ENCODE results near the gene HDAC7. TPM values are rescaled to one million over a fixed set of nuclear protein-coding genes. Genes with fewer than 3 reads are reported as not detected.
A peak's percentile ranks its signal among the peaks of the same experiment; 100 is the strongest.

The HDAC7 gene
- total RNA-seq, 2 donors from 2014 or later, result 39.5 to 67.7 TPM

- H3K4me3 ChIP-seq, result no peak overlapping the region
- 69% methylated on average over 9 of the region's 9 CpGs for WGBS
- intact Hi-C loops (cut with DNase I), result no loop called here
Observed at GRCh38 chr12:47808574-47809365, 10.9 kb downstream of the HDAC7 start.

GRCh38 chr12:47808050-47808449 is 11.7 kb downstream of the HDAC7 start:
- 17% methylated on average over 8 of the region's 9 CpGs for WGBS
- no peaks in the 10 kb centered on the region for H3K9me3 ChIP-seq
- H3K27me3 ChIP-seq (replicated peaks; ENCODE audit: insufficient read depth), result no peaks in the 10 kb centered on the region
- no peak for DNase-seq (ENCODE audit: low spot score)
- H3K27ac ChIP-seq, result peak overlapping the region; percentile 15 to 46
- H3K4me3 ChIP-seq, result no peak overlapping the region
- intact Hi-C loops (cut with DNase I), result no loop called here
- H3K4me1 ChIP-seq (replicated peaks), result peaks cover 31% of the 10 kb centered on the region
- TF ChIP-seq POLR2AphosphoS5 (IDR thresholded peaks at IDR 0.05) (no peak), CTCF (IDR thresholded peaks at IDR 0.05) (no peak), POLR2A (IDR thresholded peaks at IDR 0.05) (no peak)
- H3K36me3 ChIP-seq, result no peaks in the 10 kb centered on the region

More at GRCh38 chr12:47808574-47809365, 10.9 kb downstream of the HDAC7 start:
- no peak for DNase-seq (ENCODE audit: low spot score)
- no peaks in the 10 kb centered on the region for H3K36me3 ChIP-seq
- H3K27me3 ChIP-seq (replicated peaks; ENCODE audit: insufficient read depth), result no peaks in the 10 kb centered on the region
- peaks cover 32% of the 10 kb centered on the region for H3K4me1 ChIP-seq (replicated peaks)
- peak overlapping the region; percentile 15 to 46 for H3K27ac ChIP-seq
- TF ChIP-seq CTCF (IDR thresholded peaks at IDR 0.05) (no peak), POLR2AphosphoS5 (IDR thresholded peaks at IDR 0.05) (no peak), POLR2A (IDR thresholded peaks at IDR 0.05) (no peak)
- H3K9me3 ChIP-seq, result no peaks in the 10 kb centered on the region

GRCh38 chr12:47807338-47807737 is 12.4 kb downstream of the HDAC7 start:
- WGBS, result 59% methylated on average over 5 of the region's 5 CpGs
- TF ChIP-seq POLR2A (IDR thresholded peaks at IDR 0.05), result no peak
- TF ChIP-seq POLR2AphosphoS5 (IDR thresholded peaks at IDR 0.05), result no peak
- no peak for TF ChIP-seq CTCF (IDR thresholded peaks at IDR 0.05)
- intact Hi-C loops (cut with DNase I), result no loop called here
- H3K27me3 ChIP-seq (replicated peaks; ENCODE audit: insufficient read depth), result no peaks in the 10 kb centered on the region
- H3K9me3 ChIP-seq, result no peaks in the 10 kb centered on the region
- H3K4me3 ChIP-seq, result no peak overlapping the region
- DNase-seq (ENCODE audit: low spot score), result no peak
- peaks cover 31% of the 10 kb centered on the region for H3K4me1 ChIP-seq (replicated peaks)
- no peaks in the 10 kb centered on the region for H3K36me3 ChIP-seq
- peak overlapping the region in 1 of 2 donors; percentile 15 for H3K27ac ChIP-seq

- no peak for DNase-seq (ENCODE audit: low spot score)
- H3K4me1 ChIP-seq (replicated peaks), result peaks cover 31% of the 10 kb centered on the region
- no peaks in the 10 kb centered on the region for H3K27me3 ChIP-seq (replicated peaks; ENCODE audit: insufficient read depth)
- H3K9me3 ChIP-seq, result no peaks in the 10 kb centered on the region
- H3K4me3 ChIP-seq, result no peak overlapping the region
- H3K27ac ChIP-seq, result peak overlapping the region; percentile 21 to 49
- 25% methylated on average over 2 of the region's 2 CpGs for WGBS
- no peaks in the 10 kb centered on the region for H3K36me3 ChIP-seq
- TF ChIP-seq POLR2AphosphoS5 (IDR thresholded peaks at IDR 0.05) (peak; percentile 45), POLR2A (IDR thresholded peaks at IDR 0.05) (no peak)
- intact Hi-C loops (cut with DNase I), result no loop called here
Observed at GRCh38 chr12:47805417-47805816, 14.3 kb downstream of the HDAC7 start.

- H3K4me3 ChIP-seq, result no peak overlapping the region
- no peaks in the 10 kb centered on the region for H3K36me3 ChIP-seq
- WGBS, result 49% methylated on average over 8 of the region's 8 CpGs
- no peak for DNase-seq (ENCODE audit: low spot score)
- H3K27ac ChIP-seq, result no peak overlapping the region
- no peak for TF ChIP-seq CTCF (IDR thresholded peaks at IDR 0.05)
- TF ChIP-seq POLR2A (IDR thresholded peaks at IDR 0.05), result no peak
- TF ChIP-seq POLR2AphosphoS5 (IDR thresholded peaks at IDR 0.05), result no peak
- H3K9me3 ChIP-seq, result no peaks in the 10 kb centered on the region
- intact Hi-C loops (cut with DNase I), result no loop called here
- peaks cover 27% of the 10 kb centered on the region for H3K4me1 ChIP-seq (replicated peaks)
- H3K27me3 ChIP-seq (replicated peaks; ENCODE audit: insufficient read depth), result no peaks in the 10 kb centered on the region
Observed at GRCh38 chr12:47804171-47804570, 15.5 kb downstream of the HDAC7 start.

Data from prostate gland (tissue), 2 donors.